OCI-LY3 (cell line): ENCODE data around the gene RNPEP.

Experiments used
- CTCF ChIP-seq: fragments of 200-600, 300-600 bp; sonication (generic); IDR thresholded peaks from 2 replicates; pipeline ENCODE4 v1.5.1; 2014; ENCODE audit warnings: antibody characterized with exemption, low read length, low read depth
- EZH2phosphoT487 ChIP-seq: fragments of 200-600 bp; shearing (Covaris generic); IDR thresholded peaks from 2 replicates; pipeline ENCODE4 v1.6.1; 2018; ENCODE audit warnings: antibody characterized with exemption, mixed run types, low read depth

- TF ChIP-seq CTCF (no peak), EZH2phosphoT487 (no peak)
Observed at GRCh38 chr1:201964261-201964660, 18.2 kb upstream of the RNPEP start.
